C1 segment of cervical spinal cord (tissue), 14 donors: Measurements from ENCODE around the gene NID1.
"Not testable (repeated sequence)": the region's sequence is repeated elsewhere in the genome, so short reads cannot be mapped to it uniquely, and the experiment has no call there.

Experiments
- DNase-seq, 14 donors: peaks; one replicate each; lab custom pipeline; 2025; lab: John Stamatoyannopoulos, UW

The NID1 gene

GRCh38 chr1:235997931-235998330 is 67.0 kb downstream of the NID1 start:
- no peak for DNase-seq

- DNase-seq = no peak
Measured at GRCh38 chr1:235997049-235997448, 67.8 kb downstream of the NID1 start.

GRCh38 chr1:235996048-235996785 is 68.7 kb downstream of the NID1 start:
- DNase-seq = no peak

GRCh38 chr1:235995511-235995910 is 69.4 kb downstream of the NID1 start:
- DNase-seq = no peak

GRCh38 chr1:235993652-235994051 is 71.2 kb downstream of the NID1 start:
- no peak for DNase-seq

- DNase-seq = no peak
Measured at GRCh38 chr1:235992868-235993267, 72.0 kb downstream of the NID1 start.

- DNase-seq = no peak
Measured at GRCh38 chr1:235992346-235992745, 72.5 kb downstream of the NID1 start.

GRCh38 chr1:235990330-235990795 is 74.5 kb downstream of the NID1 start:
- no peak for DNase-seq

- no peak for DNase-seq
Measured at GRCh38 chr1:235989105-235989504, 75.8 kb downstream of the NID1 start.

GRCh38 chr1:235986869-235987268 is 78.0 kb downstream of the NID1 start:
- no peak for DNase-seq

- DNase-seq = no peak
Measured at GRCh38 chr1:235984041-235984825, 80.7 kb downstream of the NID1 start.

GRCh38 chr1:235980976-235981375 is 83.9 kb downstream of the NID1 start:
- no peak for DNase-seq

- DNase-seq = peak in 1 of 14 donors; percentile 10
Measured at GRCh38 chr1:235979716-235980333, 85.1 kb downstream of the NID1 start.

- no peak for DNase-seq
Measured at GRCh38 chr1:235979176-235979575, 85.7 kb downstream of the NID1 start.

GRCh38 chr1:235976490-235976889 is 88.4 kb downstream of the NID1 start:
- no peak for DNase-seq

- no peak for DNase-seq
Measured at GRCh38 chr1:235974616-235975015, 90.3 kb downstream of the NID1 start.

GRCh38 chr1:235972691-235973090 is 92.2 kb downstream of the NID1 start:
- DNase-seq = not testable (repeated sequence)

- DNase-seq = peak in 1 of 14 donors; percentile 43
Measured at GRCh38 chr1:235972311-235972689, 92.6 kb downstream of the NID1 start.

GRCh38 chr1:235971571-235972310 is 93.1 kb downstream of the NID1 start:
- peak in 13 of 14 donors; percentile 39 to 90 (median 80) for DNase-seq

GRCh38 chr1:235971020-235971419 is 93.9 kb downstream of the NID1 start:
- no peak for DNase-seq

GRCh38 chr1:235968831-235969230 is 96.1 kb downstream of the NID1 start:
- DNase-seq = no peak

GRCh38 chr1:235966134-235966533 is 98.8 kb downstream of the NID1 start:
- DNase-seq = not testable (repeated sequence)
